Measurements from ENCODE around the gene E2F6. TPM values are rescaled to one million over a fixed set of nuclear protein-coding genes. Genes with fewer than 3 reads are reported as not detected.

E2F6 gene
- total RNA-seq, 4 donors from 2014 or later: 10.1 to 18.2 (median 13.4) TPM

GRCh38 chr2:11412449-11412810 lies 53.5 kb downstream of the E2F6 start:
- intact Hi-C loops (cut with DNase I; ENCODE audit: low total_unique reads): loop anchor here (10.0 kb wide), 1 partner anchor 178 kb away; no protein-coding TSS in a partner anchor

GRCh38 chr2:11411768-11412448 lies 54.1 kb downstream of the E2F6 start:
- H3K4me3 ChIP-seq (ENCODE audit: low read depth, poor library complexity, severe bottlenecking): no peak overlapping the region
- DNase-seq (ENCODE audit: low spot score in 2 of 2): peak in 1 of 2 donors; percentile 82
- intact Hi-C loops (cut with DNase I; ENCODE audit: low total_unique reads): loop anchor here (10.0 kb wide), 1 partner anchor 177 kb away; no protein-coding TSS in a partner anchor
- TF ChIP-seq CTCF (IDR thresholded peaks at IDR 0.05) (peak in 1 of 3 donors; percentile 28), POLR2A (IDR thresholded peaks at IDR 0.05) (no peak)
- WGBS, 2 donors: 44 to 49% methylated on average over 11 of the region's 11 CpGs

More at GRCh38 chr2:11412449-11412810, 53.5 kb downstream of the E2F6 start:
- DNase-seq (ENCODE audit: low spot score in 2 of 2): peak in 1 of 2 donors; percentile 18
- TF ChIP-seq POLR2A (IDR thresholded peaks at IDR 0.05) (no peak), CTCF (IDR thresholded peaks at IDR 0.05) (no peak)
- 92% methylated on average over 5 of the region's 5 CpGs for WGBS, 2 donors
- no peak overlapping the region for H3K4me3 ChIP-seq (ENCODE audit: low read depth, poor library complexity, severe bottlenecking)

- intact Hi-C loops (cut with DNase I; ENCODE audit: low total_unique reads): loop anchor here (10.0 kb wide), 1 partner anchor 176 kb away; no protein-coding TSS in a partner anchor
- 94 to 95% methylated on average over 1 of the region's 1 CpG for WGBS, 2 donors
- DNase-seq (ENCODE audit: low spot score in 2 of 2): no peak
- no peak overlapping the region for H3K4me3 ChIP-seq (ENCODE audit: low read depth, poor library complexity, severe bottlenecking)
- no peak for TF ChIP-seq CTCF (IDR thresholded peaks at IDR 0.05)
- TF ChIP-seq POLR2A (IDR thresholded peaks at IDR 0.05): no peak
Measured at GRCh38 chr2:11411244-11411643, 54.7 kb downstream of the E2F6 start.

GRCh38 chr2:11410101-11410500 lies 55.9 kb downstream of the E2F6 start:
- intact Hi-C loops (cut with DNase I; ENCODE audit: low total_unique reads): loop anchor here (10.0 kb wide), 1 partner anchor 175 kb away; no protein-coding TSS in a partner anchor
- TF ChIP-seq CTCF (IDR thresholded peaks at IDR 0.05) (no peak), POLR2A (IDR thresholded peaks at IDR 0.05) (no peak)
- no peak for DNase-seq (ENCODE audit: low spot score in 2 of 2)
- H3K4me3 ChIP-seq (ENCODE audit: low read depth, poor library complexity, severe bottlenecking): no peak overlapping the region
- WGBS, 2 donors: 90 to 93% methylated on average over 5 of the region's 5 CpGs

- intact Hi-C loops (cut with DNase I; ENCODE audit: low total_unique reads): no loop called here
Measured at GRCh38 chr2:11409572-11409959, 56.4 kb downstream of the E2F6 start.

More at GRCh38 chr2:11409572-11409959, 56.4 kb downstream of the E2F6 start:
- DNase-seq (ENCODE audit: low spot score in 2 of 2): no peak
- WGBS, 2 donors: 91 to 97% methylated on average over 1 of the region's 1 CpG
- no peak overlapping the region for H3K4me3 ChIP-seq (ENCODE audit: low read depth, poor library complexity, severe bottlenecking)
- TF ChIP-seq POLR2A (IDR thresholded peaks at IDR 0.05) (no peak), CTCF (IDR thresholded peaks at IDR 0.05) (no peak)

All from lower leg skin (tissue), 4 donors.